GM12864 (cell line): ENCODE results near the gene RWDD1.

Source experiments
- DNase-seq: peaks from one replicate; pipeline ENCODE4 v3.0.0-alpha.2; 2011; ENCODE audit warnings: low read depth
- H3K4me3 ChIP-seq: 2 replicates; pipeline ENCODE4 v1.5.1; 2011; ENCODE audit warnings: mild to moderate bottlenecking, low read depth, low read length, control low read depth
- CTCF ChIP-seq: IDR thresholded peaks from 2 replicates; pipeline ENCODE4 v1.5.1; 2011; ENCODE audit warnings: low read depth, mild to moderate bottlenecking, moderate library complexity, low read length, control low read depth, inconsistent platforms; ENCODE audit errors: missing control alignments

Gene RWDD1

DNA sequence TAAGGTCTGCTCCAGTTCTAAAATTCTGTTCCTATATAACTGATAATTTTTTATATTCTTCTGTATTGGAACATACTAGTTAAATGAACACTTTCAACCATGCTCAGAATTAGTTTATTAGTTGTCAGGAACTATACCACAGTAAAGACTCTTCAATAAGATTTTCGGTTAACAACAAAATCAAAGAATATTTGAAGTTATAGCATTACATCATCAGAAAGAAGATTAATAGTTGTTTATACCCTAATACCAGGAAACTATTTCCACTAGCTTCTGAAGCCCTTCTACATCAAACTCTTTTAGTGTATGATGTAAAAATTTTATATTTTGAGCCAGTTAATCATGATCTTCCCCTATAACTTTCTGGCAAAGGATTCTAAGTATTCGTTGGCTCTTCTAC, 11.2 kb upstream of the RWDD1 start:
- DNase-seq, result no peak
- no peak for TF ChIP-seq CTCF
- no peak overlapping the region for H3K4me3 ChIP-seq

- H3K4me3 ChIP-seq, result no peak overlapping the region
These were observed 9.8 kb upstream of the RWDD1 start for GRCh38 chr6:116561377-116562018.

DNA sequence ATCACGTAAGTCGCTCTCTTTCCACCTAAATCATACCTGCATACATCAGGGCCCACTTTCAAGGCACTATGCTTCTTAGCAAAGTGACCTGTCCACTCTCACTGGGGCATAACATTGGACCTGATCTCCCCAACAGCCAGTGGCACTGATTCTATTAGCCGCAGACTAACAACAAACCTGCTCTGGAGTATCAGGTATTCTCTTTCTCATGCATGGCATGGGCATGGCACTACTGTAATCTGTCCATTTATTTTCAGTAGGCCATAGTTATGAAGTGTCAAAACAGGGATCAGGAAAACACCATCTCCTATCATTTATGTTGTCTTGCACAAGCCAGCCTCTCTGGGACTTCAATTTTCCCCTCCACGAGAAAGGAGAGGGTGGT, 9.3 kb upstream of the RWDD1 start:
- no peak for DNase-seq
- no peak overlapping the region for H3K4me3 ChIP-seq
- no peak for TF ChIP-seq CTCF

More at GRCh38 chr6:116561377-116562018, 9.8 kb upstream of the RWDD1 start:
- peak; percentile 24 for DNase-seq
- TF ChIP-seq CTCF, result peak; percentile 83

DNA sequence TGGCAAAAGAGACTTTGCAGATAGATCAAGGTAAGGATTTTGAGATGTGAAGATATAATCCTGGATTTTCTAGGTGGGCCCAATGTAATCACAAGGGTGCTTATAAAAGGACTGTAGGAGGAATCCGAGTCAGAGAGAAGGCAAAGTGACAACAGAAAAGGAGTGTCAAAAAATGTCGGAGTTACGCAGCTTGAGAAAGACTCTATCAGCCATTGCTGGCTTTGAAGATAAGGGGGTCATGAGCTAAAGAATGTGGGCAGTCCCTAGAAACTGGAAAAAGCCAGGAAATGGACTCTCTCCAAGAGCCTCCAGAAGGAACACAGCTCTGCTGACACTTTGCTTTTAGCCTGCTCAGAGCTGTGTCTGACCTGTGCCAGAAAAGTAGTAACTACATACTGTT, 8.7 kb upstream of the RWDD1 start:
- no peak overlapping the region for H3K4me3 ChIP-seq
- DNase-seq, result no peak
- no peak for TF ChIP-seq CTCF

DNA sequence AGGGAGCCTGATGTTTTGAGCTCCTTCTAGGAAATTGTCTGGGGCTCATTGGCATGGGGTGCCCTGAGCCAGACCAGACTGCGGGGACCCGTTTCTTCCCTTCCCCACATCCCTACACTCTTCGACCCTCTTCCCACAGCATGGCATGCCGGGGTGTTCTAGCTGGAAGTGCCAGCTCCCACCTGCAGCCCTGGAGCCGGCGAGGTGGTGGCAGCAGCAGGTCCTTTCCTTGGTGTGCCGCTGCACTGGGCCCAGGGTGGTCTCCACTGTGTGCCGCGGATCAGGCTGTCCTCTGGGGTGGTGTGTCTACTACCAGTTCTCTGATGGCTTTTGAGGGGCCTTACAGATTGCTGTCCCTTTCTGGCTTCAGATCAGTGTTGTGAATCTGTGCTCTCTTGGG, 7.5 kb upstream of the RWDD1 start:
- TF ChIP-seq CTCF, result no peak
- no peak overlapping the region for H3K4me3 ChIP-seq

DNA sequence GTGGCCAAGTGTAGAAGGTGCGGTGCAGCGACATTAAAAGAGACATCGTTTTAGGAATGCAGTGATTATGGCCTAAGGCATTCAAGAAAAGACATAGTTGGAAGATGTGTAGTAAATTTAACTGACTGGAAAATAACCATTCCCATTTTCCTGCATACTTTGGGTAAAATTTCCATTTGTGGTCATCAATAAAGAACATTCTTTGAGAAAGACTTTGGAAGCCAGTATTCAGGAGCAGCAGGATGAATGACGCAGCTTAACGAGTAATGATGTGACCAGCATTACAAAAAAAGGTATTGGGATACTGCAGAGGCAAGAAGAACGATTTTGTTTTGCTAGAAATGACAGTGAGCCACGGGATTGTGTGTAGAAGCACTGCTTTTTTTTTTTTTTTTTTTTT, 7.0 kb upstream of the RWDD1 start:
- DNase-seq, result no peak
- H3K4me3 ChIP-seq, result no peak overlapping the region
- TF ChIP-seq CTCF, result no peak

More for the DNA sequence above, 7.5 kb upstream of the RWDD1 start:
- DNase-seq, result no peak
